Fibroblast of pulmonary artery (primary cell): ENCODE measurements around the gene SLC29A2.

ENCODE experiments used
- DNase-seq: peaks from one replicate; pipeline ENCODE4 v3.0.0-alpha.2; 2010; ENCODE audit warnings: low read depth
- H3K4me3 ChIP-seq: replicated peaks from 2 replicates; pipeline ENCODE4 v1.5.1; 2011; ENCODE audit warnings: low read depth, mild to moderate bottlenecking, control low read depth, low read length, moderate library complexity
- TF ChIP-seq, protein P1 (sequence below): IDR thresholded peaks from 2 replicates; pipeline ENCODE4 v1.5.1; 2011; ENCODE audit warnings: mild to moderate bottlenecking, control low read depth, low read length, inconsistent platforms; ENCODE audit errors: missing control alignments

SLC29A2 gene

DNA sequence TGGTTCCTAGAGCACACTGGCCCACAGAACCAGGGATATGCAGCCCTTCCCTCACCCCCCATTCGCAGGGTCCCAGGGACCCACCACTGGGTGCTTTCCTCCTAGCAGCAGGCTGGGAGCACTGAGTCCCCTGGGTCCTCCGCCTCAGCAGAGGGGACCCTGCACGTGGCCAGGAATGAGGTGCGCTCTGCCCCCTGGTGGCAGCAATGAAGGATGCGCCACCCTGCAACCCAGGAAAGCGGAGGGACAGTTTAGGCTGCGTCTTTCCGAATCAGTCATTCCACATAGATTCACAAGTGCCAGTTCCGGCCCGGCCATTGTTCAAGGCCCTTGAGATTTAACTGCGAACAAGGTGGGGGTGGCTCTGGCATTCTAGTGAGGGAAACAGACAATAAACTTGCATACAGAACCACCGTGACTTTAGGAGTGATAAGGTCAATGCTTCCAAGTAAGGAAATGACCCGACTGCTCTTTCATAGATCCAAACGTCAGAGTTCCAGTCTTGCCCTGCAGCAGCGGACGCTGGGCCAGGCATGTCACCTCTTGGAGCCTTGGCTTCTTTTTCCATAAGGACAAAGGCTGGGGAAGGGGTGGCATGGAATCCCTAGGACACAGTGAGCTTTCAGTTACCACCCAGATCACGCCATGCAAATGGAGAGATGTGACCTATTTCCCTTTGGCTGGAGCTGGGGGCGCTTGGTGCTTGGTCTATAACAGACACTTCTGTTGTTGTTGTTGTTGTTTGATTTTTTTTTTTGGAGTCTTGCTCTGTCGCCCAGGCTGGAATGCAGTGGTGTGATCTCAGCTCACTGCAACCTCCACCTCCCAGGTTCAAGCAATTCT is 43.0 kb downstream of the SLC29A2 start:
- DNase-seq, result peak; percentile 80
- TF ChIP-seq, protein P1, sequence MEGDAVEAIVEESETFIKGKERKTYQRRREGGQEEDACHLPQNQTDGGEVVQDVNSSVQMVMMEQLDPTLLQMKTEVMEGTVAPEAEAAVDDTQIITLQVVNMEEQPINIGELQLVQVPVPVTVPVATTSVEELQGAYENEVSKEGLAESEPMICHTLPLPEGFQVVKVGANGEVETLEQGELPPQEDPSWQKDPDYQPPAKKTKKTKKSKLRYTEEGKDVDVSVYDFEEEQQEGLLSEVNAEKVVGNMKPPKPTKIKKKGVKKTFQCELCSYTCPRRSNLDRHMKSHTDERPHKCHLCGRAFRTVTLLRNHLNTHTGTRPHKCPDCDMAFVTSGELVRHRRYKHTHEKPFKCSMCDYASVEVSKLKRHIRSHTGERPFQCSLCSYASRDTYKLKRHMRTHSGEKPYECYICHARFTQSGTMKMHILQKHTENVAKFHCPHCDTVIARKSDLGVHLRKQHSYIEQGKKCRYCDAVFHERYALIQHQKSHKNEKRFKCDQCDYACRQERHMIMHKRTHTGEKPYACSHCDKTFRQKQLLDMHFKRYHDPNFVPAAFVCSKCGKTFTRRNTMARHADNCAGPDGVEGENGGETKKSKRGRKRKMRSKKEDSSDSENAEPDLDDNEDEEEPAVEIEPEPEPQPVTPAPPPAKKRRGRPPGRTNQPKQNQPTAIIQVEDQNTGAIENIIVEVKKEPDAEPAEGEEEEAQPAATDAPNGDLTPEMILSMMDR, result peak; percentile 87
- H3K4me3 ChIP-seq, result no peak overlapping the region

DNA sequence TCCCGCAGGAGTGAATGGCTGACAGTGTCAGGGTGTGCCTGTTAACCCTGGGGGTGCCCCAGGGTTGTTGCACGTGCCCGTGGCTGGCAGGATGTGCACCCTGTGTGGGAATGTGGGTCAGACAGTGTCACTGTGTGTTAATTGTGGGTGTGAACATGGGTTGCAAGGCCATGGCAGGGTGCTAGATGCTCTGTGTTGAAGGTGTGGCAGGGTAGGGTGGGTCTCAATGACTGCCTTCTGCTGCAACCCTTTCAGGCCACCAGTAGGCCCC is 43.6 kb downstream of the SLC29A2 start:
- DNase-seq, result no peak
- H3K4me3 ChIP-seq, result no peak overlapping the region

DNA sequence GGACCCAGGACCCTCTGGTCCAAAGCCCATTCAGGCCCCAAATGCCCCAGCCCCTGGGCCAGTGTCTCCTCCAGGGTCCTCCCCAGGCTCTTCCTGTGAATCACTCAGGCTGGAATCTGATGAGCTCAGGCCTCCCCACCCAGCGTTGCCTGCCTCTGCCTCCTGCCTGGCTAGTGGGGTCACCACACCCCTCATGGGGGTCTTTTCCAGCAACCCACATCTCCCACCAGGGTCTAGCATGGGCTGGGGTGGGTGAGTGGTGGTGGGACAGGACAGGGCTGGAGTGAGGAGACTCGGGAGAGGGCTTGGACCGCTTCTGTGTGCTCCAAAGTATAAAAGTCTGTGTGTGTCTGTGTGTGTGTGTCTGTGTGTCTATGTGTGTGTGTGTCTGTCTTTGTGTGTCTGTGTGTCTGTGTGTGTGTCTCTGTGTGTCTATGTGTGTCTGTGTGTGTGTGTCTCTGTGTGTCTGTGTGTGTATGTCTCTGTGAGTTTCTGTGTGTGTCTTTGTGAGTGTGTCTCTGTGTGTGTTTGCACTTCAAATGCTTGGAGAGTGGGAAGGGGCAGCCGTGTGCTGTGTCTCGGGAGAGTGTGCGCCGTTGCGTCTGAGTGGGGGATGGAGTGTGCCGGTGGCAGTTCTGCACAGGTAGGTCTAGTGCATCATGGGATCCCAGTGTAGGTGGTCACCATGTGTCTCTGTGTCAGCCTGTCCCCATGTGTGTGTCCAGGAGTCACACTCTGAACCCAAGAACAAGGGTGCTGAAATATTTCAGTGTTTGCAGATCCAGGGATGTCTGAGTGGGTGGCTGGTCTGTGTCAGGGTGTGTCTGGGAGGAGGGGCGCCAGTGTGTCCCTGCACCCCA is 44.2 kb downstream of the SLC29A2 start:
- TF ChIP-seq, protein P1, result peak; percentile 8
- no peak overlapping the region for H3K4me3 ChIP-seq
- peak; percentile 45 for DNase-seq

More for the DNA sequence above, 43.6 kb downstream of the SLC29A2 start:
- TF ChIP-seq, protein P1, result no peak

DNA sequence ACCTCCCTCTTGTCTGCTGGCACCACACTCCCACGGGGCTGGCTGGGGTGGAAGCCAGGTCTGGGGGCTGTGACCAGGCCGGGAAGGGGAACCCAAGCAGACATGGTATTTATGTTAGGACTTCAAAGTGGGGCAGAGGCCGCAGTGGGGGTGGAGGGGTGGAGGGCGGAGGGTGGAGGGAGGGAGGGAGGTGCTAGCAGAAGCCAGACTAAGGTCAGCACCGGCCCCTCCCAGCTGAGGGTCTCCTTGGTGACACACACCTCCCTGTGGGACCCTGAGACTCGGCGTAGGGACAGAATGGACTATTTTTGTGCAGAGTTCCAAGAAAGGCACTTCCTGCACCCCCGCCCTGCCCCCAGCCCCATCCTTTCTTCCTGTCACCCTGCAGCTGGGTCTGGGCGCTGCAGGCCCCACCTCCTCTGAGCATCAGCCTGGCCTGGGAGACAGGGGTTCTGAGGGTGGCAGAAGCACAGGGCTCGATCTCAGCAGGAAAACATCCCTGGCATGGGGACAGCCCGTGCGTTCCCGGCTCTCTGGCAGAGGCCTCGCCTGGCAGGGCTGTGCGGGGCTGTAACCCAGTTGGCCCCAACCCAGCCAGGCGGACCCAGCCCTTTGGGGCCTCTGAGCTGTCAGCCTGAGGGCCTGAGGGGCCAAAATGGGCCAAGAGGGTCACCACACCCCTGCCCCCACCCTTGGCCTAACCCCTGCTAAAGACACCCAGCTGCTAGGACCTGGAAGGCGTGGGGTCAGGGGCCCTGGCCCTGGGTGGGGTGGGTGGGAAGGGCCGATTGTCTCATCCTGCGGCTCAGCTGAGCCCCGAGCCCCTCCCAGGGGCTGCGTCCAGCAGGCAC is 45.1 kb downstream of the SLC29A2 start:
- TF ChIP-seq, protein P1, result no peak
- DNase-seq, result no peak
- H3K4me3 ChIP-seq, result no peak overlapping the region

DNA sequence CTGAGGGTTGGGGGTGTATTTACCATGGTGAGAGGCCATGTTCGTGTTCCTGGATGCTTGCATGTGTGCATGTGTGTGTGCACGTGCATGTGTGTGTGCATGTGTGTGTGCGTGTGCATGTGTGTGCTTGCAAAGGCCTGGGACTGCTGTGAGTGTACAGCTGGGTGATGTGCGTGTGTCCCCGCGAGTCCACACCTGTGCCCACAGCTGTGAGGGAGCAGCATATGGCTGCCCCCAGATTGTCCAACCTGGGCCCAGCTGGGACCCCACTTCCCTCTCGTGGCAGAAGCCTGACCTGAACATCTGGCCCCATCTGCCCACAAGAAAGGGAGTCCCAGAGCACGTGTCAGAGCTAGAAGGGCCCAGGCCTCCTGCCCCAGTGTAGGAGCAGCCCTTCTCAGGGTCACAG is 46.3 kb downstream of the SLC29A2 start:
- TF ChIP-seq, protein P1, result no peak
- DNase-seq, result no peak
- no peak overlapping the region for H3K4me3 ChIP-seq

DNA sequence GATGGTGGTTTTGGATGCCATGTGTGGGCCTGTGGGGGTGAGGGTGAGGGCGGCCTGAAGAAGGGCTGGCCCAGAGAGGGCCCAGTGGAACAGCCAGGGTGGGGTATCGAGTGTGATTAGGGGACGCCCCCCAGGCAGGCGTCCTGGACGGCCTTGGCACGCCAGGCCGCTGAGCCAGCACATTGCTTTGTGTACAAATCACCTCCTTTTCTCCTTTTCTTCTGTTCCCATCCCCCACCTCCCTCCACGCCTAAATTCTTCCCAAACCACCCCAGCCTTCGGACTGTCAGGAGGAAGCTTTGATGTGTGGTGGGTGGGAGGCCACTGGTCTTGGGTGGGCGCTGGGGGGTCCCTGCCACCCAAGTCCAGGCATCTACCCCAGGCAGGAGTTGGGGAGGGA is 46.9 kb downstream of the SLC29A2 start:
- DNase-seq, result peak; percentile 45
- TF ChIP-seq, protein P1, result no peak
- H3K4me3 ChIP-seq, result no peak overlapping the region
